Motor neuron (in vitro differentiated cells): Measurements from ENCODE around the gene TWIST2. TPM values are rescaled to one million over a fixed set of nuclear protein-coding genes. Genes with fewer than 3 reads are reported as not detected.

Experiments used
- ATAC-seq, 8 experiments: fragments of 200-7000 bp; cut with Tn5 transposase; replicated peaks in 6 of 8; 2 replicates each; pipeline ENCODE4 v1.8.0; 2021; ENCODE audit warnings: mild to moderate bottlenecking in 8 of 8, moderate library complexity in 8 of 8
- H3K27ac ChIP-seq, 2 donors: fragments of 250-450 bp; sonication (Bioruptor Pico); 2 replicates each; pipeline ENCODE4 v1.9.0; 2021; ENCODE audit warnings: antibody characterized with exemption in 2 of 2, mild to moderate bottlenecking in 2 of 2, moderate library complexity in 1 of 2
- H3K4me1 ChIP-seq, 2 donors: fragments of 250-450 bp; sonication (Bioruptor Pico); replicated peaks in 1 of 2; 2 replicates each; pipeline ENCODE4 v1.6.1; 2021; ENCODE audit warnings: antibody characterized with exemption in 2 of 2, mild to moderate bottlenecking in 2 of 2, moderate library complexity in 1 of 2
- H3K4me3 ChIP-seq, 5 donors: fragments of 250-450 bp; sonication (Bioruptor Pico); 2 replicates each; pipeline ENCODE4 v1.9.0; 2021; ENCODE audit warnings: antibody characterized with exemption in 5 of 5, mild to moderate bottlenecking in 5 of 5, moderate library complexity in 4 of 5
- WGBS, 10 experiments: fragments of 450-650 bp; shearing (Covaris generic); methylation state at CpG; one replicate each; pipeline ENCODE4 v1.0.0; 2022; 5-methylcytosine and 5-hydroxymethylcytosine counted together
- in situ Hi-C, 9 experiments: fragments of 400-800 bp; cut with MboI; loops; one replicate each; pipeline ENCODE4 v1.15.0; 2021; ENCODE audit warnings: low sequenced_read_pairs in 9 of 9, low pct_unique_long_range_greater_than_20kb in 2 of 9; ENCODE audit not compliant: unreplicated experiment in 9 of 9
- total RNA-seq, 8 experiments: library from RNA; unstranded; fragments of 300-600 nt; gene quantifications; 2 replicates each; pipeline versions ENCODE4 v1.2.3 to v1.2.4, GENCODE V29; 2022

Gene TWIST2
- total RNA-seq, 8 experiments from 2014 or later: 1.00 to 41.3 (median 9.5) TPM; not detected in 3

DNA sequence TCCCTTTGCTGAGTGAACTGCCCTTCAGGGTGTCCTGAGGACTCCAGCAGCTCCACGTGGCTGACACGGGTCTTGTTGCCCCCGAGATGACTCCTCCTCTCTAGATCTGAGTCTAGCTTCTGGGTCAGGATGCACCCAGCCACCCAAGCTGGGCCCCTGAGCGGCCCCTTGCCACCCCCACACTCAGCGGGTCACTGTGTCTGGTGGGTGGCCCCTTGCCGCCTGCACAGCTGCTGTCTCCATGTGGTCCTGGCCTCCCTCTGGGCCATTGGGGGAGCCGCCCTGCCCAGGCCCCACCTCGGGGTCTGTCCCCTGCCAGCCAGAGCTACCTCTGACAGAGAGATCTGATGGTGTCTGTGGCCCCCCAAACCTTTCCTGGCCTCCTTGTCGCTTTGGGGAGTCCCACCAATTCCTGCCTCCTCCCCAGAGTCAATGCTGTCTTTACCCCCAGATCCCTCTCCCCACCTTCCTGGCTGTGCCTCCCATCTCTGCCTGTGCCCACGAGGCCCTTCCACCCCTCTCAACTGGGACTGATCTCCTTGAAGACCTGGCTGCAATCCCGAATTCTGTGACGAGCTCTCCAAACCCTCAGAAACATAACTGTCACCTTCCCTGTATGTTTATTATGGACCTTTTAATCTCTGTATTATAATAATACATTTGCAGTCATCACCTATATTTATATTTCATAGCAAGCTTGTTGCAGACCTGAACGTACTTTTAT, 46.5 kb downstream of the TWIST2 start:
- H3K4me3 ChIP-seq: no peak overlapping the region
- in situ Hi-C loops: no loop called here
- H3K4me1 ChIP-seq: peaks cover 35 to 41% of the 10 kb centered on the region in 2 donors
- no peak for ATAC-seq
- H3K27ac ChIP-seq: no peak overlapping the region
- WGBS, 10 experiments: 9 to 93% (median 71%) methylated on average over 2 to 7 of the region's 13 CpGs; no CpG with 5 or more reads in 4 of the 10 experiments

DNA sequence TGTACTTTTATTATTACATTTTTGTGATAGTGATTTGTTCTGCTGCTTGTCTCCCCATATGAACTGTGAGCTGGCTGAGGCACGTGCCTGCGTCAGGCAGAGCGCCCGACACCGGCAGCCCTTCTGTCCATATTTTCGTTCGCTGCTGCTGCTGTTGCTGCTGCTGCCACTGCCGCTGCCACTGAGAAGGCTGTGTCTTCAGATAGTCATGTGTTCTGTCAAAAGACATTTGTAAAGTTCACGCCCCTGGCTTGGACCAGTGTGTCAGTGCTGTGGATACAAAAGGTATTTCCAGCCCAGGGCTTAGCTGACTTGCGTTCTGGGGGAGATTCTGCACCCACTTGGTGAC, 47.0 kb downstream of the TWIST2 start:
- in situ Hi-C loops: no loop called here
- Histone ChIP-seq H3K4me3 (no peak overlapping the region), H3K4me1 (peaks cover 35 to 41% of the 10 kb centered on the region in 2 donors), H3K27ac (no peak overlapping the region)
- 19 to 95% (median 83%) methylated on average over 2 to 9 of the region's 10 CpGs; no CpG with 5 or more reads in 3 of the 10 experiments for WGBS, 10 experiments
- ATAC-seq: peak in 3 of 8 experiments; percentile 2 to 13 (median 6)

DNA sequence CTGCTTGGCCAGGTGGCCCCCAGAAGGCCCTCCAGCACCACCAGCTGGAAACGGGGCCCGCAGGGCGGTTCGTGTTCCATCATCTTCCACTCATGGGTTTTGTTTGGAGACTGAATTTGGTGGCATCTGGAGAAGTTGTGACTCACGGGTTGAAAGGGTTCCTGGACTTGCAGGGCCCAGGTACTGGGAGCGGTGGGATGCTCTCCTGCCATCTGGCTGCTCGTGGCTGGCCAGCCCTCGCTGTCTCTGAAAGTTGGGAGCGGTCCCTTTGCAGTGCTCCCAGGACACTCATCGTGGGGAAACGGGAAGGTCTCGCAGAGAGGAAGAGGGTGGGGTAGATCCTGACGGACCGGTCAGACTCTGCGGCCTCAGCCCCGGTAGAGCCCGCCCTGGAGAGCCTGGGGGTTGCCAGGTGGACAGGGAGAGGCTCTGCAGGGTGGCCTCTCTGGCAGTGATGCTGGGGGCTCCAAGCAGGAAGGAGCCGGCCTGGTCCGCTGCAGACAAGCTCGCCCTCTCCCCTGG, 47.5 kb downstream of the TWIST2 start:
- ATAC-seq: peak in 3 of 8 experiments; percentile 18 to 66 (median 41)
- Histone ChIP-seq H3K4me1 (peaks cover 35 to 41% of the 10 kb centered on the region in 2 donors), H3K4me3 (no peak overlapping the region), H3K27ac (peak overlapping the region in 1 of 2 donors; percentile 55)
- in situ Hi-C loops: no loop called here
- 8 to 100% (median 83%) methylated on average over 1 to 9 of the region's 20 CpGs; no CpG with 5 or more reads in 4 of the 10 experiments for WGBS, 10 experiments

DNA sequence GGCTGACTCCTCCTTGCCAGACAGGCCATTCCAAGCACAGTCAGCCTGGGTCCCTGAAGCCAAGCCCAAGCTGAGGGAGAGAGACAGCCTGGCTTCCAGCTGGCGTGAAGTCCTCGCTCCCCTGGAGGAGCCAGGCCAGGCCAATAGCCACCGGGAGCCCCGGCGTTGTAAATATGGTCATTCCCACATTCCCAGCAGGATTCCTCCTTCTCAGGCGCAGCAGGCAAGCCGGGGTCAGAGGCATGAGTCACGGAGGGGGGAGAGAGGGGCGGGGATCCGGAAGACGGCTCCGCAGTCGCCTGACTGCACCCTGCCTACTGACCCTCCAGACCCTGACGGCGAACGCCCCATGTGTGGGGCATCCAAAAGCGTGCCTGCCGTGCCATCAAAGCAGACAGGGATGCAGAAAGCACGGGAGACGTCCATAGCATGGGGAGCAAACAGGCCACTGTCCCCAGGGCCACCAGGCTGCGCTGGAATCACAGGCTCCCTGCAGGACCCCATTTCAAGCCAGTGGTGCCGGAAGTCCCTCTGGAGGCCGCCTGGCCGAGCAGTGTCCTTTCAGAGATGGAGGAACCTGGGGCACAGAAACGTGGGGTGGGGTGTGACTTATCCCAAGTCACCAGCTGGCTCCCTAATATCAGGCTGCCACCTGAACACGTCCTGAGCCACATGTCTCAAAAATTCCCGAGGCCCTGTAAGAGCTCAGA, 48.2 kb downstream of the TWIST2 start:
- Histone ChIP-seq H3K27ac (peak overlapping the region in 1 of 2 donors; percentile 55), H3K4me3 (no peak overlapping the region), H3K4me1 (peaks cover 35 to 41% of the 10 kb centered on the region in 2 donors)
- in situ Hi-C loops: no loop called here
- ATAC-seq: peak; percentile 35 to 82 (median 72)
- 0 to 90% (median 44%) methylated on average over 1 to 9 of the region's 27 CpGs; no CpG with 5 or more reads in 6 of the 10 experiments for WGBS, 10 experiments

DNA sequence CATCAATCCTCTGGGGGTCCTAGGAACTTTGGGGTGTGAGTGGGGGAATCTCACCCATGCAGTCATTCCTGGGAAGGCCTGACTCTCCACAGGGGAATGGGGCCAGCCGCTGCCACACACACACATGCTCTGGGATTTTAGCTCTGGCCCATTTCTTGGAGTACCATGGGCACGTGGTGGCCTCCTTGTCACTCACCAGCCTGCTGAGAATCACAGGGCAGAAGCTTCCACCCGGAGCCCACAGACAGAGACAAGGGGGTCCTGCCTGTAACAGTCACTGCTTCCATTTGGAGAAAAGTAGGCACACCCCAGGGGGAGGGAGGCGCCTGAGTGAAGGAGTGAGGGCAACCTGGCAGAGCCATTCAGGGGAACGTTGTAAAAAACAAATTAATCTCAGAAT, 48.8 kb downstream of the TWIST2 start:
- in situ Hi-C loops: no loop called here
- no peak overlapping the region for H3K27ac ChIP-seq
- no peak for ATAC-seq
- H3K4me1 ChIP-seq: peaks cover 35 to 41% of the 10 kb centered on the region in 2 donors
- WGBS, 10 experiments: 0 to 83% (median 43%) methylated on average over 1 to 2 of the region's 5 CpGs; no CpG with 5 or more reads in 4 of the 10 experiments
- H3K4me3 ChIP-seq: no peak overlapping the region

DNA sequence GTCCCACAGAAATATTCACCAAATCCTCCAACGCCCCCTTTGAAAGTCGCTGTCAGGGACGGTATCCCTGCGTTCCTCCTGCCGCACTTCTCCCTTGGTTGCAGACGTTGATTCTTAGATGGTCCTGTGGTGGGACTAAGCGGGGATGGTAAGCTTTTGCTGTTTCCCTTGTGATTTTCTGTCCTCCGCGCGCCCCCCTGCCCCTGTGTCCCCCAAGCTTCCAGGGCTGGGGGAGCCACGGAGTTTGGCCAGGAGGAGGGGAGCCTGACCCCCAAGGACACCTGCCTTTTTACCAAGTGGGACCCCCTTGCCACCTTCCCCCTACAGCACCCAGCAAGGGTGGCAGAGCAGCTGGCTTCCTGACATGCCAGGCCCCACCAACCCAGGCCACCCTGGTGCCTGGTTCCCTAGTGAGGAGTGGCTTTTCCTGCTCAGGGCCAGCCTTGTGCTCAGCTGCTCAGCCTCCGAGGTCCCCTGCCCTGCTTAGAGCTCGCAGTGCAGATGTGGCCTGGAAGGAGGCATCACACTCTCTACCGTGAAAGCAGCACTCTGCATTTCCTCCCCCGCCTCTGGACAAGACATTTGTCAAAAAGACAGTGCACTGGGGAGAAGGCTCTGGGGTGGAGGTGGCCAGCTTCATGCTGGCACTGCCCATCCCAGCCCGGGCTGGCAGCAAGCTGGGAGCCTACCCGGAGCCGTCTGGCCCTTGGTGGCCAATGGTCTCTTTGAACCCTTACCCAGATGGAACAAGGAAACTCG, 49.4 kb downstream of the TWIST2 start:
- ATAC-seq: peak in 6 of 8 experiments; percentile 4 to 66 (median 56)
- 25 to 92% (median 72%) methylated on average over 2 to 8 of the region's 19 CpGs; no CpG with 5 or more reads in 5 of the 10 experiments for WGBS, 10 experiments

DNA sequence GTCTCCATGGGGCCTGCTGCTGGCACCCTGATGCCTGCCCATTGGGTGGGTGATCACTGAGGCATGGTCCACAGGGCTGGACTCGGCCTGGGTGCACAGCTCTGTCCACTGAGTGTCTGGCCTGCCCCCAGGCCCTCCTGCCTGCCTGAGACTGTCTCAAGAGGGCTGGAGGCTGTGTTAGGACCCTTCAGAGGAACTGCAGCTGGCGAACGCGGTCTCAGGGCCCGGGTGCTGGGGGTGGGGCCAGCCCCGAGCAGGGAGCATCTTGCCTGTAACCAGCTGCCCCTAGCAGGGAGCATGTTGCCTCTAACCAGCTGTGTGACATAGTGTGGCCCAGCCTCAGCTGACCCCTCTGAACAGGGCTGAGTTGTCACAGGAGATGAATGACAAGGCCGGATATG, 50.0 kb downstream of the TWIST2 start:
- peak in 3 of 8 experiments; percentile 7 to 18 (median 8) for ATAC-seq
- WGBS, 10 experiments: 60% methylated on average over 1 of the region's 7 CpGs; no CpG with 5 or more reads in 9 of the 10 experiments
- in situ Hi-C loops: no loop called here
- H3K4me1 ChIP-seq: peaks cover 35 to 40% of the 10 kb centered on the region in 2 donors
- peak overlapping the region in 1 of 2 donors; percentile 24 for H3K27ac ChIP-seq
- H3K4me3 ChIP-seq: no peak overlapping the region

More for the DNA sequence above, 49.4 kb downstream of the TWIST2 start:
- H3K27ac ChIP-seq: no peak overlapping the region
- no peak overlapping the region for H3K4me3 ChIP-seq
- in situ Hi-C loops: no loop called here
- peaks cover 35 to 41% of the 10 kb centered on the region in 2 donors for H3K4me1 ChIP-seq

DNA sequence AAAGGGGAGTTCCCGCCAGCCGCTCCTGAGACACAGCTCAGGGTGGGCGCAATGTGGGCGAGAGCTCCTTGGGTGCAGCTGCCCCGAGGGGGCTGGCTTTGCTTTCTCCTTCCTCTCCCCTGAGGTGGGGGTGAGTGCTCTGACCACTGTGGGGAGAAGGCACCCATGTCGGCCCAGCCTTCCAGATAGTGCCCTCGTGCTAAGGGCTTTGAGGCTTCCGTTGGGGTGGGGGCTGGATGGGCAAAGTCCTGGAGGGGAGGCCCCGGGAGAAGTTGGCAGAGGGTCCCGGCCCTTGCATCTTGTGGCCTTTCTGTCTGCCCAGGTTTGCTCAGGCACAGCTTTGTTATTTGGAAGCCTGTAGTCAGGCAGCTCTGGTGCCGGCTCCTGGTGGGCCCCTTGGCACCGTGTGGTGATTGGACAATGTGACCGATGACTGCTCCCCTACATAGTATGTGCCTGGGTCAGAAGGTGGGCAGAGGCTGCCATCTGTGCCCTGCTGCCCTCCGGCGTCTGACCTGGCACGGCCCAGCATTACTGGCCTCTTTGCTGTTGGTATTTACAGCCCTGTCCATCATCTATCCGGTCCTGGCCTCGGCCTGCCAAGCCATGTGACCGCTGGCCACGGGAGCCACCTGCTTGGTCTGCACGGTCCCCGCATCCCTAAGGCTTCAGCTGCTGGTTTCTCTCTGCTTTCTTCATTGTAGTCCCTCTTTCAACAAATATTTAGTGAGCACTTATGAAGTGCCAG, 50.8 kb downstream of the TWIST2 start:
- WGBS, 10 experiments: 20 to 100% (median 80%) methylated on average over 1 to 6 of the region's 22 CpGs; no CpG with 5 or more reads in 5 of the 10 experiments
- Histone ChIP-seq H3K27ac (no peak overlapping the region), H3K4me1 (peaks cover 35 to 36% of the 10 kb centered on the region in 2 donors), H3K4me3 (no peak overlapping the region)
- in situ Hi-C loops: no loop called here
- no peak for ATAC-seq

DNA sequence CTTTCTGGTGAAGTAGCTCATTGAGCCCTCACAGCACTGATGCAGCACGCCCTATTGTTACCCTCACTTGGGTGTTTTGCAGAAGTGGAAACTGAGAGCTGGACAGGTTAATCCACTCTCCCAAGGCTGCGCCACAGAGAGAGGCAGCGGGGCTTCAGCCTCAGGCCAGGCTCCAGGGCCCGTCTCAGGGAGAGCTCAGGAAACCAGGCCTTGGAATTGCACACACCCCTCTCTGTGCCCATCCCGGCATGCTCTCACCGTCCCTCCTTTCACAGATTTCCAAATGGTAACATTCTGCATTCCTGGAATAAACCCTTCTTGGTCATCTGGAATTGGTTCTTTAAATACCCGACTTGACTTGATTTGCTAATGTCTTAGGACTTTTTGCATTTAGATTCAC, 51.5 kb downstream of the TWIST2 start:
- 17 to 80% (median 56%) methylated on average over 1 to 7 of the region's 7 CpGs; no CpG with 5 or more reads in 3 of the 10 experiments for WGBS, 10 experiments
- Histone ChIP-seq H3K4me1 (peaks cover 35 to 36% of the 10 kb centered on the region in 2 donors), H3K4me3 (no peak overlapping the region), H3K27ac (no peak overlapping the region)
- ATAC-seq: peak in 1 of 8 experiments; percentile 43
- in situ Hi-C loops: no loop called here

DNA sequence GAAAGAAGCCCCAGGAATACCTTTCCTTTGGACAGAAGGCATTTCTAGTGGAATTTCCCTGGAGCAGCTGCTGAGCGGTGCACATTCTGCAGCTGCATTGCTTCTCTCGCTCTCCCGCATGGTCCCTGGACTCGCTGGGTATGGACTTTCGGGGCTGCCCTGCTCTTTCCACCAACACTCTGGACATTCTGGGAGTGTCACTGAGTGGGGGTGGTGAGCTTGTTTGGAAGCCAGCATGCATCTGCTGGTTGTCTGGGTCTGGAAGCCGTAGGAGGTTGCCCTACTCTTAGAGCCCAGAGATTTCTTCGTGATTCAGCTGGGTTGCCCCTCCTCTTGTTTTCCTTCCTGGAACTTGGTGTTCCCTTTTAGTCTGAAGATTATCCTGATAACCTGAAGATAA, 52.6 kb downstream of the TWIST2 start:
- Histone ChIP-seq H3K4me3 (no peak overlapping the region), H3K27ac (no peak overlapping the region), H3K4me1 (peaks cover 32 to 37% of the 10 kb centered on the region in 2 donors)
- 21 to 90% (median 75%) methylated on average over 1 to 7 of the region's 7 CpGs; no CpG with 5 or more reads in 5 of the 10 experiments for WGBS, 10 experiments
- no peak for ATAC-seq
- in situ Hi-C loops: no loop called here

DNA sequence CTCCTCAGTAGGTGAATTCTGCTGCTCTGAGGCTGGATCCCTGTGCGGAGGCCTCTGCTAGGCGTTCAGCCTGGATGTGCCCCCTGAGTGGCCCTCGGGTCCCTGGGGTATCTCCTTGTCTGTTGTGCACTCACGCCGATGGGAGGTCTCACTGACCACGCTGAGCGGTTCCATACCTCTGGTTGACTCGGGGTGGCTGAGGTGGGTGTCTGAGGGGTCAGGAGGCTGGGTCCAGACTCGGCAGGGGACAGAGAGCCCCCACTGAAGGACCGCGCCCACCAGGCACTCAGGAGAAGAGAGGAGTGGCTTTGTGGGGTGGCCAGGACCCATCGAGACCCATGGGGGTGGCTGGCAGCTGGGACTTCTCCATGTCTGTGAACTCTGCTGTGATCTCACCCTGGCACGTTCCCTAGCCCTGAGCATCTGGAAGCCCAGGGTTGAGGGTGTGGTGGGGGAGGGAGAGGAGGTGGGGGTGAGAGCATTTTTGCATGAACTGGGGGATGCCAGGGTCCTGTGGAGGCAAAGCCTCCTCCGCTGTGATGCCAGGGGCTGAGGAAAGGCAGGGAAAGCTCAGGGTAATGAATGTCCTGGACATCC, 53.7 kb downstream of the TWIST2 start:
- Histone ChIP-seq H3K27ac (no peak overlapping the region), H3K4me3 (no peak overlapping the region), H3K4me1 (peaks cover 22 to 27% of the 10 kb centered on the region in 2 donors)
- no peak for ATAC-seq
- in situ Hi-C loops: no loop called here
- WGBS, 10 experiments: 30 to 100% (median 71%) methylated on average over 1 to 6 of the region's 14 CpGs; no CpG with 5 or more reads in 3 of the 10 experiments

DNA sequence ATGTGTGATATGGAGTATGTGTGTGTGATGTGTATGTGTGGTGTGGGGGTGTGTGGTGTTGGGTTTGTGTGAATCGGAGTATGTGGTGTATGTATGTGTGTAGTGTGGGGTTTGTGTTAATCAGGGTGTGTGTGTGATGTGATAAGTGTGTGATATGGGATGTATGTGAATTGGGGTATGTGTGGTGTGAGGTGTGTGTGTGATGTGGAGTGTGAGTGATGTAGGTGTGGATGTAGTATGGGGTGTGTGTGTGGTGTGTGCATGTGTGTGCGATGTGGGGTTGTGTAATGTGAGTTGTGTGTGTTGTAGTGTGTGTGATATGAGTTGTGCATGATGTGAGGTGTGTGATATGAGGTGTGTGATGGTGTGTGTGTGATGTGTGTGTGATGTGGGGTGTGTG, 54.4 kb downstream of the TWIST2 start:
- WGBS, 10 experiments: 0 to 100% (median 84%) methylated on average over 1 to 2 of the region's 2 CpGs; no CpG with 5 or more reads in 4 of the 10 experiments
- ATAC-seq: no peak
- Histone ChIP-seq H3K27ac (no peak overlapping the region), H3K4me3 (no peak overlapping the region), H3K4me1 (peaks cover 15 to 20% of the 10 kb centered on the region in 2 donors)
- in situ Hi-C loops: no loop called here
